ENCODE results near the gene TIGIT.

DNA sequence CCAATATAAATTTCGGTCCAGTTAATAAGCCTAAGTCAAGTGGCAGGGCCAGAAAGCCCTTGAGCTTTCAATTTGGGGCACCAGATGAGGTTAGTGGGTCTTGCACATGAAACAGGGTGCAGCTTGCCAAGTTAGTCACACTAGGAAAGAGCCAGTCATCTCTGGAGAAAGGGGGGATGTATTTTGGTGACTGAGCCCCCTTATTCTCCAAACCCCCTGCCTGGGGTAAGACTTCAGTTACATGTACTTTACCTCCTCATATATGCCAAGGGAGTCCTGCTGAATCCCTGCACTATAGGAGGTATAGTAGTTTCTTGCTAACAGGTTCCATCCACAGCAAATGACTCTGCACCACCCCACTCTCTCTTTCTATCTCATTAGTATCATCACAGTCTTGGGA lies 62.7 kb downstream of the TIGIT start:
- TF ChIP-seq EZH2 (conservative IDR thresholded peaks at IDR 0.05; ENCODE audit: low read depth, low read length) (no peak), TAF1 (CRISPR knock-in tag; IDR thresholded peaks at IDR 0.05) (no peak), E2F2 (CRISPR knock-in tag; IDR thresholded peaks at IDR 0.05; ENCODE audit: borderline replicate concordance) (no peak), ZZZ3 (CRISPR knock-in tag; IDR thresholded peaks at IDR 0.05; ENCODE audit: borderline replicate concordance) (no peak), BHLHE40 (IDR thresholded peaks at IDR 0.05; ENCODE audit: low read length) (no peak), NR0B2 (CRISPR knock-in tag; IDR thresholded peaks at IDR 0.05) (no peak)

All from HepG2 (cell line).